ENCODE data around the gene TMEM255B.

The TMEM255B gene

DNA sequence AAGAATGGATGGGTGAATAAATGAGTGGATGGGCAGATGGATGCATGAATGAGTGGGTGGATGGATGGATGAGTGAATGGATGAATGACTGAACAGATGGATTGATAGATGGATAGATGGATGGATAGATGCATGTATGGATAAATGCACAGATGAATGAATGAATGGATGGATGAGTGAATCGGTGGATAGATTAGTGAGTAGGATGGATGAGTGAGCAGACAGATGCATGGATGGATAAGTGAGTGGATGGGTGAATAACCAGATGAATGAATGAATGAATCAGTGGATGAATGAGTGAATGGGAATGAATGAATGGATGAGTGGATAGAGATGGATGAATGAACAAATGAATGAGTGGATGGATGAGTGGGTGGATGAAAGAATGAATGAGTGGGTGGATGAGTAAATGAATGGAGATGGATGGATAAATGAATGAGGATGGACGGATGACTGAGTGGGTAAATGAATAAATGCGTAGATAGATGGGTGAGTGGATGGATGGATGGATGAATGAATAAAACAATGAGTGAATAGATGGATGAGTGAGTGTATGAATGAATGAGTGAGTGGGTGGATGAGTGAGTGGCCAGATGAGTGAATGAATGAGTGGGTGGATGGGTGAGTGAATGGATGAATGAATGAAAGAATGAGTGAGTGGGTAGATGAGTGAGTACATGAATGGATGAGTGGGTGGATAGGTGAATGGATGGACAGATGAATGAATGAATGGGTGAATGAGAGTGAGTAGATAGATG, 91.9 kb downstream of the TMEM255B start:
- Histone ChIP-seq H4K20me1 (ENCODE audit: low read depth, low read length) (no peaks in the 10 kb centered on the region), H3K9me2 (replicated peaks; ENCODE audit: insufficient read depth, low read length) (no peaks in the 10 kb centered on the region), H3K27ac (ENCODE audit: low read depth, low read length) (no peak overlapping the region), H3K9ac (ENCODE audit: low read length) (no peak overlapping the region), H3K79me2 (ENCODE audit: insufficient read depth, low read length) (no peaks in the 10 kb centered on the region), H3F3A (ENCODE audit: insufficient read depth) (no peaks in the 10 kb centered on the region), H3K27me3 (ENCODE audit: low read length) (no peaks in the 10 kb centered on the region), H3K36me3 (ENCODE audit: low read length) (no peaks in the 10 kb centered on the region), H3K9me3 (ENCODE audit: insufficient read depth, low read length) (no peaks in the 10 kb centered on the region), H3K4me3 (ENCODE audit: insufficient read depth, low read length, poor library complexity, severe bottlenecking) (no peak overlapping the region), H3K4me2 (ENCODE audit: low read depth, low read length, poor library complexity, severe bottlenecking) (no peak overlapping the region), H2AFZ (ENCODE audit: low read depth, low read length, severe bottlenecking) (no peak overlapping the region)
- TF ChIP-seq EZH2phosphoT487 (conservative IDR thresholded peaks at IDR 0.05; ENCODE audit: low read length) (no peak), CTCF (IDR thresholded peaks at IDR 0.05; ENCODE audit: insufficient read depth, low read length, poor library complexity, severe bottlenecking) (no peak)

- no peak overlapping the region for H3K27ac ChIP-seq (ENCODE audit: low read depth, low read length)
- no peak overlapping the region for H3K9ac ChIP-seq (ENCODE audit: low read length)
- no peak overlapping the region for H3K4me2 ChIP-seq (ENCODE audit: low read depth, low read length, poor library complexity, severe bottlenecking)
- H3F3A ChIP-seq (ENCODE audit: insufficient read depth): no peaks in the 10 kb centered on the region
- H3K9me2 ChIP-seq (replicated peaks; ENCODE audit: insufficient read depth, low read length): no peaks in the 10 kb centered on the region
- no peaks in the 10 kb centered on the region for H3K9me3 ChIP-seq (ENCODE audit: insufficient read depth, low read length)
- no peaks in the 10 kb centered on the region for H4K20me1 ChIP-seq (ENCODE audit: low read depth, low read length)
- H2AFZ ChIP-seq (ENCODE audit: low read depth, low read length, severe bottlenecking): no peak overlapping the region
- no peak for TF ChIP-seq EZH2phosphoT487 (conservative IDR thresholded peaks at IDR 0.05; ENCODE audit: low read length)
- no peak for TF ChIP-seq CTCF (IDR thresholded peaks at IDR 0.05; ENCODE audit: insufficient read depth, low read length, poor library complexity, severe bottlenecking)
- H3K79me2 ChIP-seq (ENCODE audit: insufficient read depth, low read length): no peaks in the 10 kb centered on the region
- H3K27me3 ChIP-seq (ENCODE audit: low read length): no peaks in the 10 kb centered on the region
- no peaks in the 10 kb centered on the region for H3K36me3 ChIP-seq (ENCODE audit: low read length)
- H3K4me3 ChIP-seq (ENCODE audit: insufficient read depth, low read length, poor library complexity, severe bottlenecking): no peak overlapping the region
Measured at GRCh38 chr13:113851480-113851803, 92.4 kb downstream of the TMEM255B start.

- Histone ChIP-seq H3F3A (ENCODE audit: insufficient read depth) (no peaks in the 10 kb centered on the region), H3K9me3 (ENCODE audit: insufficient read depth, low read length) (no peaks in the 10 kb centered on the region), H3K4me3 (ENCODE audit: insufficient read depth, low read length, poor library complexity, severe bottlenecking) (no peak overlapping the region), H3K27ac (ENCODE audit: low read depth, low read length) (no peak overlapping the region), H3K9me2 (replicated peaks; ENCODE audit: insufficient read depth, low read length) (no peaks in the 10 kb centered on the region), H3K36me3 (ENCODE audit: low read length) (no peaks in the 10 kb centered on the region), H3K4me2 (ENCODE audit: low read depth, low read length, poor library complexity, severe bottlenecking) (no peak overlapping the region), H2AFZ (ENCODE audit: low read depth, low read length, severe bottlenecking) (no peak overlapping the region), H3K27me3 (ENCODE audit: low read length) (no peaks in the 10 kb centered on the region), H4K20me1 (ENCODE audit: low read depth, low read length) (no peaks in the 10 kb centered on the region), H3K9ac (ENCODE audit: low read length) (no peak overlapping the region), H3K79me2 (ENCODE audit: insufficient read depth, low read length) (no peaks in the 10 kb centered on the region)
- TF ChIP-seq EZH2phosphoT487 (conservative IDR thresholded peaks at IDR 0.05; ENCODE audit: low read length): no peak
- TF ChIP-seq CTCF (IDR thresholded peaks at IDR 0.05; ENCODE audit: insufficient read depth, low read length, poor library complexity, severe bottlenecking): no peak
Measured at GRCh38 chr13:113851826-113852535, 93.0 kb downstream of the TMEM255B start.

Data from SU-DHL-6 (cell line).